ENCODE measurements around the gene RAB11A. TPM values are rescaled to one million over a fixed set of nuclear protein-coding genes. Genes with fewer than 3 reads are reported as not detected.

The RAB11A gene
- total and polyA plus RNA-seq, 2 donors (not counting 3 experiments of a cell fraction or from before 2014, with no cell fraction given) = 239 to 250 TPM

DNA sequence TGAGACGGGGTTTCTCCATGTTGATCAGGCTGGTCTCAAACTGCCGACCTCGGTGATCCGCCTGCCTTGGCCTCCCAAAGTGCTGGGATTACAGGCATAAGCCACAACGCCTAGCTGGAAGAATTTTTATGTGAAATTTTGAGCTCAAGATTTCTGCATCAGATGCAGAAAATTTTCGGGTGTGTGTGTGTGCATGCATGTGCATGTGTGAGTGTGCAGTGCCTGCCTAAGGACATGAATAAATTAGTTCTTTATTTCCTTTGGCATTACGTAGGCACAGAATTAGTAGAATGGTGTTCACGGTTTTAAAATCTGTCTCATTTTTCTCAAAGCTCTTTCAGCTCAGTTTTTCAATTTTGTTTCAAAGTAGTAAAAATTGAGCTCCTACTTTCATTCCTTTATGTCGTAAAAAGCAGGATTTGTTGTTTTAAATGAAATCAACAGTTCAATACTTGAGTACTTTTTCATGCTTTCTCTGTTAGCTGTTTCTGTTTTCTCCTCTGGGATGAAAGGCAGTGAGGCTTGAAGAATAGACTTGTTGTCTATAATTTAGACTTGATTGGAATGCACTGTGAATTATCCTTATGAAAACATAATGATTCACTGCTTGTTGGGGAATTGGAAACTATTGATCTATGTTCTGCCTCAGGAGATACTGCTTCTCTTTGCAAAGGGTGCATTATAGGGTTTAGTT, 23.3 kb upstream of the RAB11A start:
- ChIA-PET CTCF (interaction anchor here (1.0 to 2.6 kb wide), 4 partner anchors 11 to 149 kb away, joined by 3 to 16 read pairs (median 6); no protein-coding TSS in a partner anchor), POLR2A (no interaction called here)
- no peaks in the 10 kb centered on the region for H3K9me3 ChIP-seq (replicated peaks; ENCODE audit: control insufficient read depth, insufficient read depth, low read length)
- H3K36me3 ChIP-seq (ENCODE audit: control insufficient read depth in 2 of 2, extremely low read depth in 1 of 2, insufficient read depth in 2 of 2, low read length in 2 of 2) = no peaks in the 10 kb centered on the region
- no peaks in the 10 kb centered on the region for H3K79me2 ChIP-seq (ENCODE audit: control insufficient read depth, insufficient read depth, low read length)
- TF ChIP-seq MYC (IDR thresholded peaks at IDR 0.05; ENCODE audit: low read depth, low read length) (no peak), FOS (IDR thresholded peaks at IDR 0.05; ENCODE audit: borderline replicate concordance, insufficient read depth, low read length) (no peak), GATA2 (IDR thresholded peaks at IDR 0.05; ENCODE audit: insufficient read depth, insufficient read length, low read depth, low read length) (no peak)
- TF ChIP-seq, protein P1, sequence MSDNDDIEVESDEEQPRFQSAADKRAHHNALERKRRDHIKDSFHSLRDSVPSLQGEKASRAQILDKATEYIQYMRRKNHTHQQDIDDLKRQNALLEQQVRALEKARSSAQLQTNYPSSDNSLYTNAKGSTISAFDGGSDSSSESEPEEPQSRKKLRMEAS (IDR thresholded peaks at IDR 0.05; ENCODE audit: insufficient read depth, insufficient read length) = no peak
- TF ChIP-seq, protein P2, sequence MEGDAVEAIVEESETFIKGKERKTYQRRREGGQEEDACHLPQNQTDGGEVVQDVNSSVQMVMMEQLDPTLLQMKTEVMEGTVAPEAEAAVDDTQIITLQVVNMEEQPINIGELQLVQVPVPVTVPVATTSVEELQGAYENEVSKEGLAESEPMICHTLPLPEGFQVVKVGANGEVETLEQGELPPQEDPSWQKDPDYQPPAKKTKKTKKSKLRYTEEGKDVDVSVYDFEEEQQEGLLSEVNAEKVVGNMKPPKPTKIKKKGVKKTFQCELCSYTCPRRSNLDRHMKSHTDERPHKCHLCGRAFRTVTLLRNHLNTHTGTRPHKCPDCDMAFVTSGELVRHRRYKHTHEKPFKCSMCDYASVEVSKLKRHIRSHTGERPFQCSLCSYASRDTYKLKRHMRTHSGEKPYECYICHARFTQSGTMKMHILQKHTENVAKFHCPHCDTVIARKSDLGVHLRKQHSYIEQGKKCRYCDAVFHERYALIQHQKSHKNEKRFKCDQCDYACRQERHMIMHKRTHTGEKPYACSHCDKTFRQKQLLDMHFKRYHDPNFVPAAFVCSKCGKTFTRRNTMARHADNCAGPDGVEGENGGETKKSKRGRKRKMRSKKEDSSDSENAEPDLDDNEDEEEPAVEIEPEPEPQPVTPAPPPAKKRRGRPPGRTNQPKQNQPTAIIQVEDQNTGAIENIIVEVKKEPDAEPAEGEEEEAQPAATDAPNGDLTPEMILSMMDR (IDR thresholded peaks at IDR 0.05; ENCODE audit: extremely low read depth in 1 of 2, insufficient read depth in 1 of 2, low read depth in 1 of 2, low read length in 2 of 2) = no peak
- no peak overlapping the region for H3K27ac ChIP-seq (ENCODE audit: insufficient read depth, low read depth, low read length)
- no TSS peak for BruUV-seq (replicated peaks)
- FAIRE-seq (no peak), DNase-seq (ENCODE audit: low read depth, low spot score) (no peak)
- no peak overlapping the region for H3K4me3 ChIP-seq (replicated peaks in 1 of 3; ENCODE audit: insufficient read depth in 1 of 3, low read depth in 1 of 3, low read length in 3 of 3)
- H3K9ac ChIP-seq (replicated peaks; ENCODE audit: extremely low read depth, insufficient read depth, low read length) = no peak overlapping the region
- H4K20me1 ChIP-seq (replicated peaks; ENCODE audit: control insufficient read depth, extremely low read depth, insufficient read depth, low read length) = no peaks in the 10 kb centered on the region
- peaks cover 9% of the 10 kb centered on the region for H3K4me1 ChIP-seq (ENCODE audit: control insufficient read depth, extremely low read depth, insufficient read depth, low read length)
- no peaks in the 10 kb centered on the region for H3K27me3 ChIP-seq (ENCODE audit: control insufficient read depth in 2 of 2, insufficient read depth in 2 of 2, low read length in 2 of 2)
- H3K9me1 ChIP-seq (replicated peaks; ENCODE audit: control insufficient read depth, extremely low read depth, insufficient read depth, low read length) = no peaks in the 10 kb centered on the region
- intact Hi-C loops (cut with micrococcal nuclease) (no loop called here), dilution Hi-C loops (cut with MboI; ENCODE audit: extremely low pct_ligation_motif_present, low sequenced_read_pairs) (no loop called here)
- no peak overlapping the region for H2AFZ ChIP-seq (ENCODE audit: low read depth, low read length)
- no peak overlapping the region for H3K4me2 ChIP-seq (ENCODE audit: insufficient read depth, low read length)

Data from endothelial cell of umbilical vein (primary cell).